CD14-positive monocyte (primary cell): ENCODE results near the gene DPP6. TPM values are rescaled to one million over a fixed set of nuclear protein-coding genes. Genes with fewer than 3 reads are reported as not detected.

Source experiments
- DNase-seq, 3 donors: peaks; one replicate each; pipeline ENCODE4 v3.0.0-alpha.2; 2011 to 2022
- H2AFZ ChIP-seq: 2 replicates; pipeline ENCODE4 v1.6.0; 2012; ENCODE audit warnings: mild to moderate bottlenecking, low read depth, low read length, inconsistent platforms; ENCODE audit not compliant: insufficient read depth, poor library complexity, severe bottlenecking
- H3K27ac ChIP-seq, 2 donors: 1 replicate in 1 of 2; 2 replicates in 1 of 2; pipeline ENCODE4 v1.5.1; 2012 to 2013; ENCODE audit warnings: low read length in 2 of 2, control low read depth in 1 of 2, inconsistent platforms in 1 of 2, low read depth in 1 of 2, mild to moderate bottlenecking in 1 of 2
- H3K27me3 ChIP-seq, 2 donors: one replicate each; pipeline versions ENCODE4 v1.6.0 to v1.6.1; 2011 to 2013; ENCODE audit warnings: low read length in 2 of 2; ENCODE audit not compliant: control insufficient read depth in 2 of 2, insufficient read depth in 2 of 2
- H3K36me3 ChIP-seq, 2 donors: replicated peaks in 1 of 2; 1 replicate in 1 of 2; 2 replicates in 1 of 2; pipeline versions ENCODE4 v1.5.1 to v1.6.1; 2012 to 2013; ENCODE audit warnings: low read length in 2 of 2, control low read depth in 1 of 2, inconsistent platforms in 1 of 2, mild to moderate bottlenecking in 1 of 2; ENCODE audit not compliant: insufficient read depth in 2 of 2, control insufficient read depth in 1 of 2
- H3K4me1 ChIP-seq, 2 donors: 1 replicate in 1 of 2; 2 replicates in 1 of 2; pipeline versions ENCODE4 v1.5.1 to v1.6.1; 2012 to 2013; ENCODE audit warnings: low read length in 2 of 2, control low read depth in 1 of 2, inconsistent platforms in 1 of 2, mild to moderate bottlenecking in 1 of 2, moderate library complexity in 1 of 2; ENCODE audit not compliant: insufficient read depth in 2 of 2, control insufficient read depth in 1 of 2
- H3K4me2 ChIP-seq: replicated peaks from 2 replicates; pipeline ENCODE3; 2012; ENCODE audit warnings: low read length, moderate library complexity, mild to moderate bottlenecking; ENCODE audit not compliant: poor library complexity, severe bottlenecking; ENCODE audit errors: extremely low read depth
- H3K4me3 ChIP-seq, 3 experiments: fragments of 200-600 bp in 1 of 3; sonication (generic) in 1 of 3; replicated peaks in 1 of 3; 1 replicate in 2 of 3; 2 replicates in 1 of 3; pipeline ENCODE4 v1.5.1; 2011 to 2013; ENCODE audit warnings: low read length in 3 of 3, mild to moderate bottlenecking in 3 of 3, control low read depth in 2 of 3, low read depth in 2 of 3, inconsistent platforms in 1 of 3, moderate library complexity in 1 of 3
- H3K79me2 ChIP-seq: 2 replicates; pipeline ENCODE4 v1.6.0; 2012; ENCODE audit warnings: mild to moderate bottlenecking, control low read depth, inconsistent platforms, low read length, moderate library complexity; ENCODE audit not compliant: insufficient read depth
- H3K9ac ChIP-seq: 2 replicates; pipeline ENCODE4 v1.6.0; 2017; ENCODE audit warnings: low read length, mild to moderate bottlenecking; ENCODE audit not compliant: insufficient read depth, poor library complexity, severe bottlenecking
- H3K9me3 ChIP-seq, 2 donors: replicated peaks in 1 of 2; 1 replicate in 1 of 2; 2 replicates in 1 of 2; pipeline versions ENCODE4 v1.5.1 to v1.6.1; 2012 to 2013; ENCODE audit warnings: low read length in 2 of 2, control low read depth in 1 of 2; ENCODE audit not compliant: control insufficient read depth in 1 of 2, insufficient read depth in 1 of 2
- H4K20me1 ChIP-seq: 2 replicates; pipeline ENCODE4 v1.6.0; 2012; ENCODE audit warnings: mild to moderate bottlenecking, low read length, control low read depth, moderate library complexity; ENCODE audit not compliant: insufficient read depth
- H3K27ac Mint-ChIP-seq, 7 donors: one replicate each; pipeline ENCODE4 v1.8.0; 2020; ENCODE audit warnings: mild to moderate bottlenecking in 7 of 7, mixed read lengths in 7 of 7, moderate library complexity in 6 of 7, inconsistent platforms in 2 of 7
- H3K27me3 Mint-ChIP-seq, 3 donors: one replicate each; pipeline ENCODE4 v1.8.0; 2021 to 2022; ENCODE audit warnings: low read depth in 3 of 3, mild to moderate bottlenecking in 3 of 3, mixed read lengths in 3 of 3, moderate library complexity in 3 of 3, inconsistent platforms in 1 of 3
- H3K36me3 Mint-ChIP-seq, 2 donors: one replicate each; pipeline ENCODE4 v1.8.0; 2020; ENCODE audit warnings: mixed read lengths in 2 of 2, inconsistent platforms in 1 of 2, mild to moderate bottlenecking in 1 of 2
- H3K4me1 Mint-ChIP-seq: one replicate; pipeline ENCODE4 v1.8.0; 2020; ENCODE audit warnings: mild to moderate bottlenecking, mixed read lengths
- H3K4me3 Mint-ChIP-seq, 2 donors: one replicate each; pipeline ENCODE4 v1.8.0; 2020; ENCODE audit warnings: mild to moderate bottlenecking in 2 of 2, mixed read lengths in 2 of 2, moderate library complexity in 1 of 2
- H3K9me3 Mint-ChIP-seq, 7 donors: one replicate each; pipeline ENCODE4 v1.8.0; 2020 to 2022; ENCODE audit warnings: mixed read lengths in 7 of 7, mild to moderate bottlenecking in 6 of 7, moderate library complexity in 6 of 7, inconsistent platforms in 2 of 7
- WGBS: methylation state at CpG from one replicate; pipeline ENCODE4 v1.1.5; 2013; ENCODE audit warnings: missing lambda C conversion rate; ENCODE audit not compliant: insufficient coverage; 5-methylcytosine and 5-hydroxymethylcytosine counted together
- intact Hi-C, 2 donors: fragments of 100-400 bp; cut with micrococcal nuclease; formaldehyde crosslinking; loops; one replicate each; pipeline versions ENCODE4 v1.15.0 to v1.15.1; 2023
- polyA plus RNA-seq, 3 donors: library from polyadenylated mRNA; depleted of rRNA in 1 of 3; unstranded in 2 of 3; stranded (reverse) in 1 of 3; fragments of 300-500 nt in 2 of 3; fragments of >200 nt in 1 of 3; fragmentation: Illumina TruSeq in 2 of 3; gene quantifications; 1 replicate in 2 of 3; 2 replicates in 1 of 3; pipeline ENCODE4 v1.2.3, GENCODE V29; 2012 to 2021
- TF ChIP-seq, protein P1 (sequence below): fragments of 200-600 bp; IDR thresholded peaks from one replicate; pipeline ENCODE4 v1.8.0; 2022; ENCODE audit warnings: antibody characterized with exemption, mild to moderate bottlenecking

Gene DPP6
- polyA plus RNA-seq, 3 donors: not detected

DNA sequence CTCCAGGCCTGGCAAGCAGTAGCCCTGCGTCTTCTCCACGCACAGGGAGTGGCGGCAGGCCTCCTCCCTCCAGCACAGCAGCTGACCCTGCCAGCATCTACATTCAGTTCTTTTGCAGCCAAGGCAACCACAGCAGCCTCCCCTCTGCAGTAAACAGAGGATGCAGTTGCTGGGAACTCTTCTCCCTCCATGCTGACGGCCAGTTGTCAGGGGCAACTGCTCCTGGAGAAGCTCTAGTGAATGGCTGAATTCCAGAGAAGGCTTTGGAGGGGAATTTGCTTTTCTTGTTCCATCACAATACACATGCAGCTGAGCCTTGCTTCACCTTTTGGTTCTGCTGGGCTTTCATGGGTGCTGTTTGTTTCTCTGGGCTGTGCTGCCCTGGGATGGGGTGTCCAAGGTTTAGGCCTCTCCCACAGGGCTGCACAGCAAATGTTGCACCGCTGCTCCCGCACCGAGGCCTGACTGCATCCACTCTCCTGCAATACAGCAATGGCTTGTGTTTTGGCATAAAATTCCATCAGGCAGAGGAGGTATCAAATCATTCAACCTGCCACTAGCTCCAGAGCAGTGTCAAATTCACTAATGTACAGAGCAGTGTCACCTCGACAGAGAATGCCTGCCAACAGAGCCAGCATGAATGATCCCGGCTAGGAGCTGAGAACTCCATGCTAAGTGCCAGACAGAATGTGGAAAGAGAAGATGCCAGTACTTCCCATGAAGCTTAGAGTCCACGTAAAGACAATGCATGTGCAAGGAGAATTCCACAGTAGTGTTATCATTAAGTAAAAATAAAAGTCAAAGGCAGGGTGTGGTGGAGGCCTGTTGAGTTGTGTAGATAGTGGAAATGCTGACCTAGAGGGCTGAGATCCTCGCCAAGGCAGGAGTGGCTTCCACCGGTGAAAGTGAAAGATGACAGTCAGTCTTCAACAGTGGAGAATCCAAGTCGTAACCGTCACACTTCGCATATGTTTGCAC is 399.6 kb downstream of the DPP6 start:
- Histone ChIP-seq H3K27me3 (no peaks in the 10 kb centered on the region), H3K9me3 (peaks cover 29 to 35% of the 10 kb centered on the region in 2 donors), H3K4me1 (no peaks in the 10 kb centered on the region), H3K79me2 (no peaks in the 10 kb centered on the region), H3K36me3 (no peaks in the 10 kb centered on the region), H4K20me1 (no peaks in the 10 kb centered on the region), H3K27ac (no peak overlapping the region), H3K4me2 (no peak overlapping the region), H3K4me3 (no peak overlapping the region), H3K9ac (no peak overlapping the region), H2AFZ (no peak overlapping the region)
- TF ChIP-seq, protein P1, sequence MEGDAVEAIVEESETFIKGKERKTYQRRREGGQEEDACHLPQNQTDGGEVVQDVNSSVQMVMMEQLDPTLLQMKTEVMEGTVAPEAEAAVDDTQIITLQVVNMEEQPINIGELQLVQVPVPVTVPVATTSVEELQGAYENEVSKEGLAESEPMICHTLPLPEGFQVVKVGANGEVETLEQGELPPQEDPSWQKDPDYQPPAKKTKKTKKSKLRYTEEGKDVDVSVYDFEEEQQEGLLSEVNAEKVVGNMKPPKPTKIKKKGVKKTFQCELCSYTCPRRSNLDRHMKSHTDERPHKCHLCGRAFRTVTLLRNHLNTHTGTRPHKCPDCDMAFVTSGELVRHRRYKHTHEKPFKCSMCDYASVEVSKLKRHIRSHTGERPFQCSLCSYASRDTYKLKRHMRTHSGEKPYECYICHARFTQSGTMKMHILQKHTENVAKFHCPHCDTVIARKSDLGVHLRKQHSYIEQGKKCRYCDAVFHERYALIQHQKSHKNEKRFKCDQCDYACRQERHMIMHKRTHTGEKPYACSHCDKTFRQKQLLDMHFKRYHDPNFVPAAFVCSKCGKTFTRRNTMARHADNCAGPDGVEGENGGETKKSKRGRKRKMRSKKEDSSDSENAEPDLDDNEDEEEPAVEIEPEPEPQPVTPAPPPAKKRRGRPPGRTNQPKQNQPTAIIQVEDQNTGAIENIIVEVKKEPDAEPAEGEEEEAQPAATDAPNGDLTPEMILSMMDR: no peak
- intact Hi-C loops: no loop called here
- H3K4me1 Mint-ChIP-seq: no peaks in the 10 kb centered on the region
- H3K36me3 Mint-ChIP-seq: no peaks in the 10 kb centered on the region
- no peaks in the 10 kb centered on the region for H3K27me3 Mint-ChIP-seq
- H3K27ac Mint-ChIP-seq: peak overlapping the region in 1 of 7 donors; percentile 51
- no peak overlapping the region for H3K4me3 Mint-ChIP-seq
- WGBS: 89% methylated on average over 11 of the region's 15 CpGs
- DNase-seq: no peak
- H3K9me3 Mint-ChIP-seq: peaks cover 6 to 27% (median 15%) of the 10 kb centered on the region in 7 donors

DNA sequence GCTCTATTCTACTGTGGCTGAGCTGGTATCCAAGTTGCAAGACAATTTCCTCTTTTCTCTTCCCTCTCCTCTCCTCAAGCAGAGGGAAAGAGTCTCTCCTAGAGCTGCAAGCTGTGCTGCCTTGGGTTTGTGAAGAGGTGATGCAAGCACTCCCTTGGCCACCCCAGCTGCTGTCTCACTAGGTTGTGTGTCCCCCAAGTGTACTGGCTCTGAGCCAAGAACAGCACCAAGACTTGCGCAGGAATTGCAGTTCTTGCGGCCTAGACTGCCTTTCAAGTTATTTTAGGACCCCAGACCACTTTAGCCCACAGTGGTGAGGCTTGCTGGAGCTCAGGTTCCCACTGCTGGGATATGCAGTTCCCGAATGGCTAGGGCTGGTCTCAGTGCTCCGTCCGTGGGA is 411.6 kb downstream of the DPP6 start:
- H3K4me2 ChIP-seq: no peak overlapping the region
- DNase-seq: no peak
- H3K36me3 Mint-ChIP-seq: no peaks in the 10 kb centered on the region
- H3K27ac ChIP-seq: no peak overlapping the region
- H3K36me3 ChIP-seq: no peaks in the 10 kb centered on the region
- intact Hi-C loops: no loop called here
- H3K4me3 ChIP-seq: no peak overlapping the region
- no peaks in the 10 kb centered on the region for H4K20me1 ChIP-seq
- H3K27ac Mint-ChIP-seq: no peak overlapping the region
- H3K9me3 Mint-ChIP-seq: peaks cover 3 to 19% (median 13%) of the 10 kb centered on the region in 7 donors
- no peaks in the 10 kb centered on the region for H3K4me1 Mint-ChIP-seq
- no peaks in the 10 kb centered on the region for H3K4me1 ChIP-seq
- 95% methylated on average over 5 of the region's 5 CpGs for WGBS
- peaks cover 0 to 1% (median 0%) of the 10 kb centered on the region in 3 donors for H3K27me3 Mint-ChIP-seq
- H3K27me3 ChIP-seq: no peaks in the 10 kb centered on the region
- H3K9ac ChIP-seq: no peak overlapping the region
- no peaks in the 10 kb centered on the region for H3K79me2 ChIP-seq
- TF ChIP-seq, protein P1: no peak
- peaks cover 13 to 24% of the 10 kb centered on the region in 2 donors for H3K9me3 ChIP-seq
- H3K4me3 Mint-ChIP-seq: no peak overlapping the region
- H2AFZ ChIP-seq: no peak overlapping the region
